Epithelial cell of prostate (primary cell): ENCODE results near the gene ADIPOR1.
"Not testable (repeated sequence)": the region's sequence is repeated elsewhere in the genome, so short reads cannot be mapped to it uniquely, and the experiment has no call there.

Source experiments
- DNase-seq: peaks from one replicate; pipeline ENCODE4 v3.0.0-alpha.2; 2011; ENCODE audit warnings: low read depth, low spot score
- H3K27ac ChIP-seq: fragments of 450-650 bp; 2 replicates; pipeline ENCODE4 v1.5.1; 2017; ENCODE audit warnings: mild to moderate bottlenecking

The ADIPOR1 gene

DNA sequence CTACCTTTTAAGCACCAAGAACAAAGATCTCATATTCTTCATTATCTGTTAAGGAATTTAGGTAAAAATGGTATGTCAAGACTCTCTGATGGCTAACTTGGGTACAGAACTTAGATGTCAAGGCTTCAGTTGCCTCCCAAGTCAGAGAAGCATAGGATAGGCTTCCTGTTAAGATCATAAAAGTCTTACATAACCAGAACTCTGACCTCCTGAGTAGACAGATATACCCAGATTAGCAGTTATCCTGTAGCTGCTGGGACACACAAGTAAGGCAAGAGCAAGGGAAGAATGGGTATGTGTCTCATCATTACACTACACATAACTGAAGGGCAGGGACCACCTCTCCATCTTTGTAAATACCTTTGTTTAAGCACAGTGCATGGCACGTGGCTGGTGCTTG lies 15.7 kb downstream of the ADIPOR1 start:
- no peak overlapping the region for H3K27ac ChIP-seq
- DNase-seq, result no peak

DNA sequence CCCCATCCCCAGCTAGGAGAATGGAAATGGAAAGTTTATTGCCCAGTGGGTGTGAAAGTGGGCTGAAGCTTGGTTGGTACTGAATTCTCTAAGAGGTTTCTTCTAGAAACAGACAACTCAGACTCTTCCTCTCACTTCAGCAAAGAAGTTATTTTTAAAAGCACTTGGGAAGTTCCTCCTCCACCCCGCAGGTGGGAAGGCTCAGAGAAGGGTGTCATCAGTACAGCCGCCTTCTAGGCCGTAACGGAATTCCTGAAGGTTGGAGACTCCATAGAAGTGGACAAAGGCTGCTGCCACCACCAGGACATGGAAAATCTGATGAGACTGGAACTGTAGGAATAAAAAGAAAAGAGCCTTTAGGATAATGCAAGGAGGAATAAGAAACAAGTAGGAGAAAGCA lies 16.7 kb downstream of the ADIPOR1 start:
- H3K27ac ChIP-seq, result no peak overlapping the region
- DNase-seq, result no peak

DNA sequence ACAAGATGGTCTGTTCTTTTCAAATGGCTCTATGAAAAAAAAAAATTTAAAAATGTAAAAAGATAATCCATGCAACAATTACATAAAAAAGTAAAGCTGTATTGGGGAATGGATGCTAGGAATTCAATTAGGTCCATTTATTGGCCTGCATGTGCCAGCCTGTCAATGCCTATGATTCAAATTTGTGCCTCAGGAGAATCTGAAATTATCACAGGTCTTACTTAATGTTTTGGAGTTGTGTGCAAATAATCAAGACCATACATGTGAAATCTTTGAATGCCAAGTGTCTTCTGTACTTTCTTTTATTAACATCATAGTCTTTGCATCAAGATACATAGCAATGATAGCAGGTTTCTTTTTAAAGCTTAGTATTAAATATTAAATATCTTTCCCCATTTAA lies 17.6 kb downstream of the ADIPOR1 start:
- H3K27ac ChIP-seq, result no peak overlapping the region
- DNase-seq, result no peak

DNA sequence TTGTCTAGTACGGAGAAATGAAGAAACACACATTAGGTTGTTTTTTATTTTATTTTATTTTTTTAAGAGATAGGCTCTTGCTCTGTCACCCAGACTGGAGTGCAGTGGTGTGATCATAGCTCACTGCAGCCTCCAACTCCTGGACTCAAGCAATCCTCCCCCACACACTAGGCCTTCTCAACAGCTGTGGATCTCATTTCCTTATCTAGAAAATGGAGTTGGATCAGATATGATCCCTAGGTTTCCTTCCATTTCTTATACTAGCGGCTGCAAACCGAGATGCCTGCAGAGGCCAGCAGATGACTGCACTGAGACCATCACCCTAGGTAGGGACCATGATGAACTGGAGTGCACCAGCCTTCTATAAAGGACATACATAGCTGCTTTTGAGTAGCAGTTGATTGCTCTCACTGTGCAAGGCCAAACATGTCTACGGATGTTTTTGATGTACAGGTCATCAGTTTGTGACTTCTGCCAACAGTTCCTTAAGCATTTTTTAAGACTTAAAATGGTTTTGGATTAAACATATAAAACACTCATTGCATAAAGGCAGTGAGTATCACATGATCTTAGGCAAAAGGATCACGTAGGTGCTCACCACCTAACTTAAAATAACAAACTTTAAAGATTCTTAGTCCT lies 19.7 kb downstream of the ADIPOR1 start:
- H3K27ac ChIP-seq, result no peak overlapping the region
- no peak for DNase-seq

DNA sequence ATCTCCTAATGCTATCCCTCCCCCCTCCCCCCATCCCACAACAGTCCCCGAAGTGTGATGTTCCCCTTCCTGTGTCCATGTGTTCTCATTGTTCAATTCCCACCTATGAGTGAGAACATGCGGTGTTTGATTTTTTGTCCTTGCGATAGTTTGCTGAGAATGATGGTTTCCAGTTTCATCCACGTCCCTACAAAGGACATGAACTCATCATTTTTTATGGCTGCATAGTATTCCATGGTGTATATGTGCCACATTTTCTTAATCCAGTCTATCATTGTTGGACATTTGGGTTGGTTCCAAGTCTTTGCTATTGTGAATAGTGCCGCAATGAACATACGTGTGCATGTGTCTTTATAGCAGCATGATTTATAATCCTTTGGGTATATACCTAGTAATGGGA lies 21.7 kb downstream of the ADIPOR1 start:
- not testable (repeated sequence) for DNase-seq, H3K27ac ChIP-seq

DNA sequence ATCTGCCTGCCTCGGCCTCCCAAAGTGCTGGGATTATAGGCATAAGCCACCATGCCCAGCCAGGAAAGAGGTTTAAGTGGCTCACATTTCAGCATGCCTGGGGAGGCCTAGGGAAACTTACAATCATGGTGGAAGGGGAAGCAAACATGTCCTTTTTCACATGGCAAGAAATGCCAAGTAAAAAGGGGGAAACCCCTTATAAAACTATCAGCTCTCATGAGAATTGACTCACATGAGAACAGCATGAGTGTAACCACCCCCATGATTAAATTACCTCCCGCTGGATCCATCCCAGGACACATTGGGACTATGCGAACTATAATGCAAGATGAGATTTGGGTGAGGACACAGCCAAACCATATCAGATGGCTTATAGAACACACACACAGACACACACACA lies 22.3 kb downstream of the ADIPOR1 start:
- H3K27ac ChIP-seq, result no peak overlapping the region
- no peak for DNase-seq

DNA sequence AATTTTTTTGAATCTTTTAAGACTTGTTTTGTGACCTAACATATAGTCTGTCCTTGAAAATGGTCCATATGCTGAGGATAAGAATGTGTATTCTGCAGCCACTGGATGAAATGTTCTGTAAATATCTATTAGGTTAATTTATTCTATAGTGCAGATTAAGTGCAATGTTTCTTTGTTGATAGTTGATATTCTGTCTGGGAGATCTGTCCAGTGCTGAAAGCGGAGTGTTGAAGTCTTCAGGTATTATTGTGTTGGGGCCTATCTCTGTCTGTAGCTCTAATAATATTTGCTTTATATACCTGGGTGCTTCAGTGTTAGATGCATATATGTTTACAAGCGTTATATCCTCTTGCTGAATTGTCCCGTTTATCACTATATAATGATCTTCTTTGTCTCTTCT lies 23.4 kb downstream of the ADIPOR1 start:
- no peak for DNase-seq
- H3K27ac ChIP-seq, result no peak overlapping the region

DNA sequence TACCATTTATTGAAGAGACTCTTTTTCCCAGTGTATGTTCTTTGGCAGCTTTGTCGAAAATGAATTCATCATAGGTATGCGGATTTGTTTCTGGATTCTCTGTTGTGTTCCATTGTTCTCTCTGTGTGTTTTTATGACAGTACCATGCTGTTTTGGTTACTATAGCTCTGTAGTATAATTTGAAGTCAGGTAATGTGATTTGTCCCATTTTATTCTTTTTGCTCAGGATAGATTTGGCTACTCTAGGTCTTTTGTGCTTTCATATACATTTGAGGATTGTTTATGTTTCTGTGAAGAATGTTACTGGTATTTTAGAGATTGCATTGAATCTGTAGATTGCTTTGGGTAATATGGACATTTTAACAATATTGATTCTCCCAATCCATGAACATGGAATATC lies 25.6 kb downstream of the ADIPOR1 start:
- H3K27ac ChIP-seq, result no peak overlapping the region
- DNase-seq, result no peak

DNA sequence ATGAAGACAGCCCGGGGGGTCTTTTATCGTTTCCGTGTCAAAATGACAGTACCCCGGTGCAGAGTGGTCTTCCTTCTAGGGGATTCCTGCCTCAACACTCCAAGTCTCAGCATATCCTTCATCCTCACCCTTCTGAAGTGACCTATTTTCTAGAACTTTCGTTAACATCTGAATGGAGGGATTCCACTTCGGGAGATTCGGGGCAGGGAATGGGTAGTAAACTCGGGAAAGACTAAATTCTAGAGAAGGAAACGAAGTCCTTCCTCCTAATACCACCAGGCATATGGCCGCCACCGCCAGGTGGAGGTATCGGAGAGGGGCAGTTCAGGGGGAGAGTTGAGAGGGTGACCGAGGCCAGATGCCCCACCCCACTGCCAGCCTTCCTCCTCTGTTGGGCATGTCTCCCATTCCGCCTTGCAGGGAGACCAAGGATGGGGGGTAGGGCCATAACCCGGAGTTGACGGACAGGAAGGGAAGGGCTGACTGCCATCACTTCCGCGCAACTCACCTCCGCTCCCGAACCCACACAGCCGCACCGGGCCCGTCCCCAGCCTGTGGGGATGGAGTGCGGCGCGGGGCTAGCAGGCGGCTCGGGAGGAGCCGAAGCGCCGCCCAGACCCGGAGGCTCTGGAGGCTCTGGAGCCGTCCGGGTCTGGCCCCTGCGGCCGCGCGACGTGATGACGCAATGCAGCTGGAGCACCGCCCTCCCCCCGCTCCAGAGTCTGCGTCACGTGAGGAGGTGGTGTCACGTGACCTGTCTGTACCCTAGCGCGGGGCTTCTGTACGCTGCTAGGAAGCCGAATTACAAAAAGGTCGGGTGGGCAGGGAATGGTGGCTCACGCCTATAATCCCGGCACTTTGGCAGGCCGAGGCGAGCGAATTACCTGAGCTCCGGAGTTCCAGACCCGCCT lies 31.3 kb downstream of the ADIPOR1 start, which contains the start of gene KLHL12:
Gene KLHL12 (minus strand): TSS at position 654 of the 911 bp plus-strand sequence. CDS start 2,072 bp downstream, outside the sequence.
- DNase-seq, result peak; percentile 81
- peak within 1 kb of the TSS; percentile 94 for H3K27ac ChIP-seq

DNA sequence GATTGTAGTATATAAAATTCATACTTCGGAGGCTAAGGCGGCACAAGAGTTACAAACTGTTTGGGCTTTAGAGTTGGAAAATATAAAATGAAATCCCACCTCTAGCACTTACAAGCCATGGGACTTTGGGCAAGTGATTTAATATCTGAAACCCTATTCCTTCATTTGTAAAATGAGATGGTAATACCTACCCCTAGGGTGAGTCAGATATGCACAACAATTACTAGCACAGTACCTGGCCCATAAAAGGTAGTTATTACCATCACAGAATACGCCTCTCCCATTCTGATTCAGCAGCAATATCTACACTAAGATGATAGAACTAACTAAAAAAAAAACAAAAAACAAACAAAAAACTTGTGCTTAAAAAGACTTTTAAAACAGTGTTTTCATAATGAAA lies 34.6 kb downstream of the ADIPOR1 start:
- peak overlapping the region; percentile 11 for H3K27ac ChIP-seq
- DNase-seq, result no peak

DNA sequence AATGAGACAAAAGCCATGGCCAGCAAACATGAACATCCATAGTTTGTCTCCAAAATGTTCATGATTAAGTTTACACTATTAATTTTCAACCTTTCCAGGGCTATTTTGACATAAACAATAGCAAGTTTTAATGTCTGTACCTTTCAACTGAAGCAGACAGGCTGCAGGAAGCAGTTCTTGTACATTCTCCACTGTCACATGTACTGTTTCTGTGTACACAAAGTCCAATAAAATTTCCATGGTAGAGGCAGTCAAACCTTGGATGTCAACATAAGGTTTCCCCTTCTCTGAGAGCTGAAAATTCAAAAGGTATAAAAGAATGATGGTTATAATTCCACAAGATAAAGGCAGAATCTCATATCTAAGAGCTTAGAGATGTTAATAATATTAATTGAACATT lies 38.5 kb downstream of the ADIPOR1 start:
- no peak for DNase-seq
- H3K27ac ChIP-seq, result no peak overlapping the region

DNA sequence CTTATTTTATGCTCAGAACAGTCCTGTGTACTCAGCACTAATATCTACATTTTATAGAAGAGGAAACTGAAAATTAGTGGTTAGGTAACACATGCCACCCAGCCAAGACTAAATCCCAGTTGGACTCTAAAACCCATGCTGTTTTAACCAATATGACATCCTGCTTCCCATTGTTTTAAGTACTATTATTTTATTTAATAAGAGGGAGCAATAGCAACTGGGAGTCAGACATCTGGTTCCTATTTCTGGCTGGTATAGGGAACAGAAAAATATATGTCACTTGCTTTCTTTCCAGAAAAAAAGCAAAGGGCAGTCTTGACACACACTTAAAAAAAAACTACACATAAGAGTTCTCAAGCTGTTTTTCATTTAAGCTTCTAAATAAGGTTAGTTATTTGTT lies 43.0 kb downstream of the ADIPOR1 start:
- DNase-seq, result no peak
- no peak overlapping the region for H3K27ac ChIP-seq

DNA sequence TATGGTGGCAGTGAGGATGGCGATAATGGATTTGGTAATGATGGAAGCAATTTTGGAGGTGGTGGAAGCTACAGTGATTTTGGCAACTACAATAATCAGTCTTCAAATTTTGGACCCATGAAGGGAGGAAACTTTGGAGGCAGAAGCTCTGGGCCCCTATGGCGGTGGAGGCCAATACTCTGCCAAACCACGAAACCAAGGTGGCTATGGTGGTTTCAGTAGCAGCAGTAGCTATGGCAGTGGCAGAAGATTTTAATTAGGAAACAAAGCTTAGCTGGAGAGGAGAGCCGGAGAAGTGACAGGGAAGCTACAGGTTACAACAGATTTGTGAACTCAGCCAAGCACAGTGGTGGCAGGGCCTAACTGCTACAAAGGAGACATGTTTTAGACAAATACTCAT lies 45.6 kb downstream of the ADIPOR1 start:
- DNase-seq, H3K27ac ChIP-seq: not testable (repeated sequence)

DNA sequence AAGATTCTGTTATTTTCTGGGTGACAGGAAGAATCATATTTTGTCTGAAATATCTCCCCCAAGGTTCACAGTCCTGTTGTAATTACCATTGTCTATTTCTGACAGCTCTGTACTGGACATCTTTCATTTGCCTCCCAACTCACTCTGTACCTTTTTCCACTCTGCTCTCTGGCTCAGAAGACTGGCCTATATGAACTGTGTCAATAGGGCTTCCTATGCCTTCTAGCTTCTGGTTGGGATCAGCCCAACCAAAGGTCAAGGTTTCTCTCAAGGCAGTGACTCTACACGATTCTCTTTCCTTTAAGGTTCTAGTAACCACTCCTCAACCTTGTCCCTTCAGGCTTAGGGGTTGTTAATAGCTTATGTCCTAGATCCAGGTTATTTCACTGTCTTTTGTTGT lies 48.6 kb downstream of the ADIPOR1 start:
- H3K27ac ChIP-seq, result no peak overlapping the region
- no peak for DNase-seq

DNA sequence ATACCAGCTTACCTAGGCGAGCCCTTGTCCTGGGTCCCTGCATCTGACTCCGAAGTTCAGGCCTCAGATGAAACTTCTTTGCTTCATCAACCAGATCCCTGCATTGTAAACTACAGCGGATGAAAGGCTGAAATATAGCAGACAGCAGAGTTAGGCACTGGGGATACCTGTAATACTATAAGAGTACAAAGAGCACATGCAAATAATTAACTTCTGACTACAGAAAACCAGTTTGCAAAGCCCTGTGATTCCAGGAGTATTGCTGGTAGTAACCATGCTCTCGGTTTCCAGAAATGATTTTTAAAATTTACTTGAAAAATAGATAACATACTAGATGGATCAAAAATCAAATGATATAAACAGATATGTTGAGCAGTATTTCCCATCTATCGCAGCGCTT lies 49.1 kb downstream of the ADIPOR1 start:
- no peak for DNase-seq
- H3K27ac ChIP-seq, result no peak overlapping the region

DNA sequence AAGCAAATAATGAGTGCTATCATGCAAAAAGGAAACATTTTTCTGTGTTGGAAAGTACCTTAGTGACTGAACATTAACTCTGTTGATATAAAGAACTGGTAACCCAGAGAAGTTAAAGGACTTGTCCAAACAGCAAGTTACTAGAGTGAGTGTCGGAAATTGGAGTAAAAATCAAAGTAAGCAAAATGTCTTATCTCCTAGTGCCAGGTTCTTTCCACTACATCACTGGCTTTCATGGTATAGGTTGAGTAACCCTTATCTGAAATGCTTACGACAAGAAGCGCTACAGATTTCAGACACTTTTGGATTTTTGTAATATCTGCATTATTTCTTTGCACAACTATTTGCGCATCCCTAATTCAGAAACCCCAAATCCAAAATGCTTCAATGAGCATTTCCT lies 52.8 kb downstream of the ADIPOR1 start:
- DNase-seq, result no peak
- no peak overlapping the region for H3K27ac ChIP-seq

DNA sequence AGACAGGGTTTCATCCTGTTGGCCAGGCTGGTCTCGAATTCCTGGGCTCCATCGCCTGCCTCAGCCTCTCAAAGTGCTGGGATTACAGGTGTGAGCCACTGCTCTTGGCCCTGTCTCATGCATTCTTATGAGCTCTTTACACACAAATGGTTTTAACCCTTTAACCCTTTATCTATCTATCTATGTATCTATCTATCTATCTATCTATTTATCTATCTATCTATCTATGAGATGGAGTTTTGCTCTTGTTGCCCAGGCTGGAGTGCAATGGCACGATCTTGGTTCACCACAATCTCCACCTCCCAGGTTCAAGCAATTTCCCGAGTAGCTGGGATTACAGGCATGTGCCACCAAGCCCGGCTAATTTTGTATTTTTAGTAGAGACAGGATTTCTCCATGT lies 54.3 kb downstream of the ADIPOR1 start:
- not testable (repeated sequence) for DNase-seq, H3K27ac ChIP-seq

DNA sequence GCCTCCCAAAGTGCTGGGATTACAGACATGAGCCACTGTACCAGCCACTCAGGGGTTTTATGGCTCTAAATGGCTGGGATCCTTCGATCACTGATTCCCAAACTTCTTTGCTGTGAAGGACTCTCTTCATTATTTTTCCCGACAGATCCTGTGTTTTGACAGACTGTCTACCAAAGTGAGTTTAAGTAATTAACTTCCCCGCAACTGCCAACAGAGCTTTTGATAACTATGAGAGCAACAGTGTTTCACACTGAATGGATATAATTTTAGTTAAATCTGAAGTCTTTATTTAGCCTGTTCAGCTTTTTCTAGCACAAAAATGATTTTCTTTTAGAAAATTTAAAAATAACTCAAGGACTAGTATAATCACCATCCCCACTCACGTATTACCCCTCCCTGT lies 56.6 kb downstream of the ADIPOR1 start:
- no peak overlapping the region for H3K27ac ChIP-seq
- no peak for DNase-seq

DNA sequence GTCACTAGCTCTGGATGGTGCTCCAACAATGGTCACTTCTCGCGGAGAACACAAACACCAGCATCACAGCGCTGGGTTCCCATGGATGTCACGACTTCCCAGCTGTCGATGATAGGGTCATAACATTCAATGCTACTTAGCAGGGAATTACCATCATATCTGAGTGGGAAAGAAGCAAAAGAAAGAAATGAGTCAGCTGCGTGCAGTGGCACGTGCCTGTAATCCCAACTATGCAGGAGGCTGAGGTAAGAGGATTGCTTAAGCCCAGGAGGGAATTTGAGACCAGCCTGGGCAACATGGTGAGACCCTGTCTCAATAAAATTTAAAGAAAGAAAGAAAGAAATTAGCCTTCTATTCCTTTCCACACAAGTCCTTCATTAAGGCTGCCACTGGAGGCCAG lies 65.6 kb downstream of the ADIPOR1 start:
- no peak for DNase-seq
- H3K27ac ChIP-seq, result no peak overlapping the region
